ENCODE measurements around the gene RPS21.

GRCh38 chr20:62355516-62355877 is 31.4 kb upstream of the RPS21 start:
- TF ChIP-seq TAF1 (IDR thresholded peaks at IDR 0.05; ENCODE audit: borderline replicate concordance, insufficient read depth, low read length) (no peak), REST (IDR thresholded peaks at IDR 0.05; ENCODE audit: insufficient read depth in 1 of 2, low read depth in 2 of 2, low read length in 2 of 2) (no peak), POLR2AphosphoS5 (IDR thresholded peaks at IDR 0.05; ENCODE audit: low read depth, low read length) (no peak), SIN3A (IDR thresholded peaks at IDR 0.05; ENCODE audit: borderline replicate concordance, insufficient read depth, low read length) (no peak), FOXP2 (optimal IDR thresholded peaks at IDR 0.05; ENCODE audit: borderline replicate concordance, extremely low read depth, extremely low read length, insufficient read depth) (no peak)

Measured in PFSK-1 (cell line).